Astrocyte (in vitro differentiated cells and primary cell): ENCODE data around the gene LAMA1. TPM values are rescaled to one million over a fixed set of nuclear protein-coding genes. Genes with fewer than 3 reads are reported as not detected.
A peak's percentile ranks its signal among the peaks of the same experiment; 100 is the strongest.

Source experiments
- DNase-seq: peaks from one replicate; pipeline ENCODE4 v3.0.0-alpha.2; 2010; ENCODE audit warnings: low read depth
- FAIRE-seq: peaks from 2 replicates; lab custom pipeline; 2011; peaks lifted over from hg19 to GRCh38; lab: Jason Lieb, UNC
- H2AFZ ChIP-seq: 2 replicates; pipeline ENCODE4 v1.6.0; 2012; ENCODE audit warnings: low read depth, low read length, inconsistent platforms
- H3K27ac ChIP-seq: 2 replicates; pipeline ENCODE4 v1.5.1; 2011; ENCODE audit warnings: low read depth, low read length, inconsistent platforms
- H3K27me3 ChIP-seq: 2 replicates; pipeline ENCODE4 v1.6.0; 2011; ENCODE audit warnings: low read length, inconsistent platforms; ENCODE audit not compliant: insufficient read depth
- H3K36me3 ChIP-seq: 2 replicates; pipeline ENCODE4 v1.5.1; 2011; ENCODE audit warnings: low read length, inconsistent platforms; ENCODE audit not compliant: insufficient read depth
- H3K4me1 ChIP-seq: 2 replicates; pipeline ENCODE4 v1.5.1; 2011; ENCODE audit warnings: low read length, inconsistent platforms; ENCODE audit not compliant: insufficient read depth
- H3K4me2 ChIP-seq: 2 replicates; pipeline ENCODE4 v1.6.0; 2012; ENCODE audit warnings: low read length, inconsistent platforms
- H3K4me3 ChIP-seq: 2 replicates; pipeline ENCODE4 v1.5.1; 2011; ENCODE audit warnings: low read depth, mild to moderate bottlenecking, low read length, inconsistent platforms; ENCODE audit not compliant: insufficient read depth
- H3K79me2 ChIP-seq: 2 replicates; pipeline ENCODE4 v1.6.0; 2012; ENCODE audit warnings: mild to moderate bottlenecking, low read length, inconsistent platforms; ENCODE audit not compliant: insufficient read depth
- H3K9ac ChIP-seq: 2 replicates; pipeline ENCODE4 v1.6.0; 2012; ENCODE audit warnings: mild to moderate bottlenecking, low read length, inconsistent platforms
- H3K9me3 ChIP-seq: 2 replicates; pipeline ENCODE4 v1.5.1; 2012; ENCODE audit warnings: low read depth, mild to moderate bottlenecking, low read length, inconsistent platforms; ENCODE audit not compliant: insufficient read depth
- H4K20me1 ChIP-seq: 2 replicates; pipeline ENCODE4 v1.6.0; 2012; ENCODE audit warnings: low read length, inconsistent platforms; ENCODE audit not compliant: insufficient read depth
- H3K27ac Mint-ChIP-seq: one replicate; pipeline ENCODE4 v1.8.0; 2021; ENCODE audit warnings: mild to moderate bottlenecking, mixed read lengths; ENCODE audit not compliant: unreplicated experiment
- H3K27me3 Mint-ChIP-seq: one replicate; pipeline ENCODE4 v1.8.0; 2021; ENCODE audit warnings: low read depth, mixed read lengths; ENCODE audit not compliant: unreplicated experiment
- H3K36me3 Mint-ChIP-seq: one replicate; pipeline ENCODE4 v1.8.0; 2021; ENCODE audit warnings: low read depth, mixed read lengths; ENCODE audit not compliant: unreplicated experiment
- H3K4me1 Mint-ChIP-seq: one replicate; pipeline ENCODE4 v1.8.0; 2021; ENCODE audit warnings: low read depth, mixed read lengths; ENCODE audit not compliant: unreplicated experiment
- H3K4me3 Mint-ChIP-seq: one replicate; pipeline ENCODE4 v1.8.0; 2021; ENCODE audit warnings: mild to moderate bottlenecking, moderate library complexity, mixed read lengths; ENCODE audit not compliant: unreplicated experiment
- H3K9me3 Mint-ChIP-seq: one replicate; pipeline ENCODE4 v1.8.0; 2021; ENCODE audit warnings: mild to moderate bottlenecking, mixed read lengths; ENCODE audit not compliant: unreplicated experiment
- CTCF ChIP-seq: IDR thresholded peaks from 2 replicates; pipeline ENCODE4 v1.5.1; 2011; ENCODE audit warnings: low read depth, mild to moderate bottlenecking, inconsistent platforms, low read length, moderate library complexity; ENCODE audit not compliant: insufficient read depth
- EZH2 ChIP-seq: IDR thresholded peaks from 2 replicates; pipeline ENCODE4 v1.6.1; 2012; ENCODE audit warnings: mild to moderate bottlenecking, low read length, inconsistent platforms; ENCODE audit not compliant: insufficient read depth
- total RNA-seq: library from RNA; stranded (reverse); gene quantifications from 2 replicates; pipeline ENCODE4 v1.2.1, GENCODE V29; 2021

The LAMA1 gene
- total RNA-seq, 1 donor from 2014 or later = 17.4 TPM

GRCh38 chr18:7116001-7116730 lies 1.4 kb downstream of the LAMA1 start:
- Histone ChIP-seq H3K4me3 (peak overlapping the region; percentile 63), H2AFZ (peak overlapping the region; percentile 50), H4K20me1 (no peaks in the 10 kb centered on the region), H3K9ac (peak overlapping the region; percentile 47), H3K4me1 (peaks cover 10% of the 10 kb centered on the region), H3K4me2 (peak overlapping the region; percentile 94), H3K27ac (no peak overlapping the region), H3K36me3 (no peaks in the 10 kb centered on the region), H3K27me3 (peaks cover 8% of the 10 kb centered on the region), H3K79me2 (no peaks in the 10 kb centered on the region), H3K9me3 (no peaks in the 10 kb centered on the region)
- no peak for FAIRE-seq
- Mint-ChIP-seq H3K27me3 (peaks cover 9% of the 10 kb centered on the region), H3K9me3 (no peaks in the 10 kb centered on the region), H3K4me3 (peak overlapping the region; percentile 89), H3K27ac (no peak overlapping the region), H3K4me1 (peaks cover 4% of the 10 kb centered on the region), H3K36me3 (no peaks in the 10 kb centered on the region)
- peak; percentile 26 for DNase-seq
- no peak for TF ChIP-seq CTCF
- TF ChIP-seq EZH2 = no peak

- H3K9me3 Mint-ChIP-seq = peaks cover 1% of the 10 kb centered on the region
- H3K36me3 Mint-ChIP-seq = no peaks in the 10 kb centered on the region
- Histone ChIP-seq H4K20me1 (no peaks in the 10 kb centered on the region), H3K9ac (no peak overlapping the region), H3K4me2 (no peak overlapping the region), H3K4me3 (no peak overlapping the region), H3K79me2 (no peaks in the 10 kb centered on the region), H2AFZ (no peak overlapping the region), H3K9me3 (no peaks in the 10 kb centered on the region), H3K4me1 (peaks cover 10% of the 10 kb centered on the region), H3K27ac (no peak overlapping the region), H3K27me3 (peaks cover 13% of the 10 kb centered on the region), H3K36me3 (no peaks in the 10 kb centered on the region)
- peaks cover 11% of the 10 kb centered on the region for H3K4me1 Mint-ChIP-seq
- H3K27ac Mint-ChIP-seq = no peak overlapping the region
- TF ChIP-seq CTCF (no peak), EZH2 (no peak)
- H3K4me3 Mint-ChIP-seq = no peak overlapping the region
- peaks cover 11% of the 10 kb centered on the region for H3K27me3 Mint-ChIP-seq
- no peak for DNase-seq
- no peak for FAIRE-seq
Measured at GRCh38 chr18:7112936-7113335, 4.7 kb downstream of the LAMA1 start.

- H3K4me2 ChIP-seq = no peak overlapping the region
- H3K4me1 ChIP-seq = peaks cover under 1% of the 10 kb centered on the region
- TF ChIP-seq EZH2 (no peak), CTCF (no peak)
- no peak overlapping the region for H3K4me3 ChIP-seq
- H2AFZ ChIP-seq = no peak overlapping the region
- H3K27me3 Mint-ChIP-seq = peaks cover 5% of the 10 kb centered on the region
- peaks cover 1% of the 10 kb centered on the region for H3K9me3 Mint-ChIP-seq
- peaks cover 6% of the 10 kb centered on the region for H3K27me3 ChIP-seq
- H3K9ac ChIP-seq = no peak overlapping the region
- DNase-seq (no peak), FAIRE-seq (no peak)
- H4K20me1 ChIP-seq = no peaks in the 10 kb centered on the region
- H3K9me3 ChIP-seq = no peaks in the 10 kb centered on the region
- no peaks in the 10 kb centered on the region for H3K36me3 Mint-ChIP-seq
- no peak overlapping the region for H3K27ac Mint-ChIP-seq
- no peak overlapping the region for H3K4me3 Mint-ChIP-seq
- H3K4me1 Mint-ChIP-seq = peaks cover 8% of the 10 kb centered on the region
- no peaks in the 10 kb centered on the region for H3K36me3 ChIP-seq
- no peak overlapping the region for H3K27ac ChIP-seq
- H3K79me2 ChIP-seq = no peaks in the 10 kb centered on the region
Measured at GRCh38 chr18:7111134-7111533, 6.5 kb downstream of the LAMA1 start.
